Brain microvascular endothelial cell (primary cell): ENCODE results near the gene SLC46A3.

Source experiments
- DNase-seq: peaks from one replicate; pipeline ENCODE4 v3.0.0-alpha.2; 2020
- H3K27ac ChIP-seq: fragments of 250-450 bp; sonication (Bioruptor Pico); 2 replicates; pipeline ENCODE4 v1.5.1; 2020; ENCODE audit warnings: mild to moderate bottlenecking, moderate library complexity
- H3K27me3 ChIP-seq: fragments of 250-450 bp; sonication (Bioruptor Pico); replicated peaks from 2 replicates; pipeline ENCODE4 v1.5.1; 2020; ENCODE audit warnings: mild to moderate bottlenecking
- H3K36me3 ChIP-seq: fragments of 250-450 bp; sonication (Bioruptor Pico); replicated peaks from 2 replicates; pipeline ENCODE4 v1.5.1; 2020; ENCODE audit warnings: mild to moderate bottlenecking
- H3K4me3 ChIP-seq: 2 replicates; pipeline ENCODE4 v1.5.1; 2011; ENCODE audit warnings: low read depth, mild to moderate bottlenecking, control low read depth, low read length, moderate library complexity
- in situ Hi-C: cut with HindIII; loops from 2 replicates; pipeline ENCODE4 v1.10.0; 2017; ENCODE audit warnings: low sequenced_read_pairs, low pct_ligation_motif_present
- TF ChIP-seq, protein P1 (sequence below): IDR thresholded peaks from 2 replicates; pipeline ENCODE4 v1.5.1; 2011; ENCODE audit warnings: low read depth, mild to moderate bottlenecking, moderate library complexity, low read length, control low read depth, inconsistent platforms; ENCODE audit errors: missing control alignments

Gene SLC46A3

DNA sequence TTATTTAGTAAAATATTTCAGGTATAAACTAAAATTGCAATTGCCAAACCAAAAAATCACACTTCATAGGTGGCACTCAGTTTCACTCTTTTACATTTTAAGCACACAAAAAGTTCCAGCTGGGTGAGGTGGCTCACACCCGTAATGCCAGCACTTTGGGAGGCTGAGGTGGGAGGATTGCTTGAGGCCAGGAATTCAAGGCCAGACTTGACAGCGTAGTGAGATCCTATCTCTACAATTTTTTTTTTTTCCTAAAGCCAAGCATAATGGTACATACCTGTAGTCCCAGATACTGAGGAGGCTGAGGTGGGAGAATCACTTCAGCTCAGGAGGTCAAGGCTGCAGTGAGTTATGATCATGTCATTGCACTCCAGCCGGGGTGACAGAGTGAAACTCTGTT is 20.6 kb upstream of the SLC46A3 start:
- Histone ChIP-seq H3K36me3 (no peaks in the 10 kb centered on the region), H3K27ac (no peak overlapping the region), H3K27me3 (no peaks in the 10 kb centered on the region), H3K4me3 (no peak overlapping the region)
- TF ChIP-seq, protein P1, sequence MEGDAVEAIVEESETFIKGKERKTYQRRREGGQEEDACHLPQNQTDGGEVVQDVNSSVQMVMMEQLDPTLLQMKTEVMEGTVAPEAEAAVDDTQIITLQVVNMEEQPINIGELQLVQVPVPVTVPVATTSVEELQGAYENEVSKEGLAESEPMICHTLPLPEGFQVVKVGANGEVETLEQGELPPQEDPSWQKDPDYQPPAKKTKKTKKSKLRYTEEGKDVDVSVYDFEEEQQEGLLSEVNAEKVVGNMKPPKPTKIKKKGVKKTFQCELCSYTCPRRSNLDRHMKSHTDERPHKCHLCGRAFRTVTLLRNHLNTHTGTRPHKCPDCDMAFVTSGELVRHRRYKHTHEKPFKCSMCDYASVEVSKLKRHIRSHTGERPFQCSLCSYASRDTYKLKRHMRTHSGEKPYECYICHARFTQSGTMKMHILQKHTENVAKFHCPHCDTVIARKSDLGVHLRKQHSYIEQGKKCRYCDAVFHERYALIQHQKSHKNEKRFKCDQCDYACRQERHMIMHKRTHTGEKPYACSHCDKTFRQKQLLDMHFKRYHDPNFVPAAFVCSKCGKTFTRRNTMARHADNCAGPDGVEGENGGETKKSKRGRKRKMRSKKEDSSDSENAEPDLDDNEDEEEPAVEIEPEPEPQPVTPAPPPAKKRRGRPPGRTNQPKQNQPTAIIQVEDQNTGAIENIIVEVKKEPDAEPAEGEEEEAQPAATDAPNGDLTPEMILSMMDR, result no peak
- in situ Hi-C loops, result no loop called here
- DNase-seq, result no peak

- Histone ChIP-seq H3K27ac (no peak overlapping the region), H3K27me3 (no peaks in the 10 kb centered on the region), H3K4me3 (no peak overlapping the region), H3K36me3 (no peaks in the 10 kb centered on the region)
- in situ Hi-C loops, result no loop called here
- DNase-seq, result no peak
- TF ChIP-seq, protein P1, result no peak
These were observed 16.8 kb upstream of the SLC46A3 start for GRCh38 chr13:28735481-28736029.

DNA sequence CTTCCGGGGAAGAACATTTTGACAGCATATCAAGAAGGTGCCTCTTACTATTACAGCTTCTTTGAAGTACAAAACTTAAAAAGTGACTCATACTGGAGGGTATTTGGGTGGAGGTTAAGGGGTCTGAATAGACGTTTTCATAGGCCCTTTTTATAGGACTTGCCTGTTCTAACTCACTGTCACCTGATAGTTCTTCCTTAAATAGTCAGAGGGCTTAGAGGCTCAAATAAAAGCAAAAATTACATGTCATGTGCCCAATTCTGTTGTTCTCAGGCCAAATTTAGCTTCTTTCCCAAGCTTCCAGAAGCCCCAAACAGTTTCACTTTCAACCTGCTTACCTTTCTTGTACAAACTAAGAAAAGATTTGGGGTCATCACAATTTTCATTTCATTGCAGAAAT is 16.1 kb upstream of the SLC46A3 start:
- Histone ChIP-seq H3K27me3 (no peaks in the 10 kb centered on the region), H3K36me3 (no peaks in the 10 kb centered on the region), H3K4me3 (no peak overlapping the region), H3K27ac (no peak overlapping the region)
- in situ Hi-C loops, result no loop called here
- DNase-seq, result no peak
- TF ChIP-seq, protein P1, result no peak

- no peak overlapping the region for H3K4me3 ChIP-seq
- H3K36me3 ChIP-seq, result no peaks in the 10 kb centered on the region
- in situ Hi-C loops, result no loop called here
- DNase-seq, result no peak
- TF ChIP-seq, protein P1, result no peak
- H3K27ac ChIP-seq, result no peak overlapping the region
- no peaks in the 10 kb centered on the region for H3K27me3 ChIP-seq
These were observed 12.0 kb upstream of the SLC46A3 start for GRCh38 chr13:28730762-28731161.

- no peak overlapping the region for H3K4me3 ChIP-seq
- H3K36me3 ChIP-seq, result no peaks in the 10 kb centered on the region
- in situ Hi-C loops, result no loop called here
- no peak overlapping the region for H3K27ac ChIP-seq
- TF ChIP-seq, protein P1, result no peak
- DNase-seq, result no peak
- no peaks in the 10 kb centered on the region for H3K27me3 ChIP-seq
These were observed 10.8 kb upstream of the SLC46A3 start for GRCh38 chr13:28729541-28729940.

- in situ Hi-C loops, result no loop called here
- no peak for DNase-seq
- TF ChIP-seq, protein P1, result no peak
- H3K27ac ChIP-seq, result no peak overlapping the region
- H3K4me3 ChIP-seq, result no peak overlapping the region
- no peaks in the 10 kb centered on the region for H3K27me3 ChIP-seq
- no peaks in the 10 kb centered on the region for H3K36me3 ChIP-seq
These were observed 9.9 kb upstream of the SLC46A3 start for GRCh38 chr13:28728642-28729041.
